ENCODE data around the gene NMT2.
A peak's percentile ranks its signal among the peaks of the same experiment; 100 is the strongest.

NMT2 gene

DNA sequence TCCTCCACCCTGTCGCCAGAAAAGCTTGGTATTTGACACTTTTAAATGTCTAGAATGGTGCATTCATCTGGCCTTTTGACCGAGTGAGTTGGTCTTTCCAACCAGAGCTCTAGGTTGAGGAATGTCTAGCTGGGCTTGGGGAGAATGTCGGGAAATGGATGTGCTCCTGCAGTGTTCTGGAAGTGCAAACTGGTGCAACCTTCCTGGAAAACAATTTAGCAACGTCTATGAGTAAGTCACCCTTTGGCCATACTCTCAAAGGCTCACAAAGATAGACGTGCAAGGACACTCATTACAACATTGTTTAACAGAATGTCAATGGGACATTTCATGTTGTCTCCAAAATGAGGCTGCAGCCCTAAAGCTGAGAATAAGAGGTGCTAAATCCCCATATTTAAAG is 12.2 kb upstream of the NMT2 start:
- Histone ChIP-seq H2BK120ac (ENCODE audit: low read depth, low read length) (no peak overlapping the region), H2BK15ac (replicated peaks; ENCODE audit: low read depth) (no peak overlapping the region), H4K5ac (ENCODE audit: low read length) (no peak overlapping the region), H3K79me1 (ENCODE audit: low read length) (no peaks in the 10 kb centered on the region), H3K4ac (ENCODE audit: low read depth, low read length) (no peak overlapping the region), H3K18ac (ENCODE audit: low read length) (no peak overlapping the region), H3K9ac (ENCODE audit: low read length) (no peak overlapping the region), H3K4me1 (ENCODE audit: control insufficient read depth, low read depth, low read length) (no peaks in the 10 kb centered on the region), H3K4me2 (ENCODE audit: low read length) (no peak overlapping the region), H3K27me3 (ENCODE audit: insufficient read depth, low read length, poor library complexity) (no peaks in the 10 kb centered on the region), H3K4me3 (ENCODE audit: low read length) (no peak overlapping the region), H3K23ac (ENCODE audit: low read length) (no peak overlapping the region), H4K8ac (ENCODE audit: low read depth, low read length) (no peak overlapping the region), H2BK5ac (ENCODE audit: low read length) (no peak overlapping the region), H3K36me3 (ENCODE audit: control insufficient read depth, insufficient read depth, low read length) (no peaks in the 10 kb centered on the region), H3K79me2 (ENCODE audit: control insufficient read depth, insufficient read depth, low read length) (no peaks in the 10 kb centered on the region), H2AK5ac (ENCODE audit: low read length) (no peak overlapping the region), H3K56ac (ENCODE audit: low read length) (no peak overlapping the region), H3K27ac (ENCODE audit: low read depth, low read length) (no peak overlapping the region)
- DNase-seq, result no peak
- no CpG with 5 or more reads among the region's 5 CpGs for WGBS (ENCODE audit: extremely low coverage, insufficient coverage, low lambda C conversion rate)

DNA sequence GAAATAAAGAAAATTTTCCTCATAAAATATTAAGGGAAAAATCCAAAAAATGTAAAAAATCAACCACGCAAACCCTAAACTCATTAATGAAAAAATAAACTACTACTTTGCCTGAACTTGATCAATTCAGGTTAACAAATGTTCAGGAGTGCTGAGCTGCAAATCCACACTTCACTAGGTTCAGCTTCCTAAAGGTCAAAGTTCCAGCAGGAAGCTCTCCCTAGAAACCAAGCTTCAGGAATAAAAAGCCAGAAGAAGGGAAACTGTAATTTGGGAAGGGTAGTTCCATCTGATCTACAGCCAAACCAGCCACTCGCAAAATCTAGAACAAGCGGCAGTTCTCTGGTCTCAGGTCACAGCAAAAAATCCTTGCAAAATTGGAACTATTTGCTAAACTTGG is 7.8 kb upstream of the NMT2 start:
- Histone ChIP-seq H3K4me1 (ENCODE audit: control insufficient read depth, low read depth, low read length) (no peaks in the 10 kb centered on the region), H2BK120ac (ENCODE audit: low read depth, low read length) (no peak overlapping the region), H3K36me3 (ENCODE audit: control insufficient read depth, insufficient read depth, low read length) (no peaks in the 10 kb centered on the region), H4K5ac (ENCODE audit: low read length) (no peak overlapping the region), H3K56ac (ENCODE audit: low read length) (no peak overlapping the region), H3K27me3 (ENCODE audit: insufficient read depth, low read length, poor library complexity) (no peaks in the 10 kb centered on the region), H3K4me3 (ENCODE audit: low read length) (no peak overlapping the region), H2BK5ac (ENCODE audit: low read length) (no peak overlapping the region), H3K4me2 (ENCODE audit: low read length) (no peak overlapping the region), H3K79me1 (ENCODE audit: low read length) (no peaks in the 10 kb centered on the region), H2BK15ac (replicated peaks; ENCODE audit: low read depth) (no peak overlapping the region), H3K4ac (ENCODE audit: low read depth, low read length) (no peak overlapping the region), H3K79me2 (ENCODE audit: control insufficient read depth, insufficient read depth, low read length) (no peaks in the 10 kb centered on the region), H3K18ac (ENCODE audit: low read length) (no peak overlapping the region), H3K27ac (ENCODE audit: low read depth, low read length) (no peak overlapping the region), H3K9ac (ENCODE audit: low read length) (no peak overlapping the region), H3K23ac (ENCODE audit: low read length) (no peak overlapping the region), H2AK5ac (ENCODE audit: low read length) (no peak overlapping the region), H4K8ac (ENCODE audit: low read depth, low read length) (no peak overlapping the region)
- WGBS (ENCODE audit: extremely low coverage, insufficient coverage, low lambda C conversion rate), result 100% methylated on average over 1 of the region's 3 CpGs
- DNase-seq, result no peak

GRCh38 chr10:15175587-15175986 is 7.1 kb upstream of the NMT2 start:
- Histone ChIP-seq H3K36me3 (ENCODE audit: control insufficient read depth, insufficient read depth, low read length) (no peaks in the 10 kb centered on the region), H3K79me2 (ENCODE audit: control insufficient read depth, insufficient read depth, low read length) (no peaks in the 10 kb centered on the region), H3K18ac (ENCODE audit: low read length) (no peak overlapping the region), H3K4me3 (ENCODE audit: low read length) (no peak overlapping the region), H2AK5ac (ENCODE audit: low read length) (no peak overlapping the region), H3K79me1 (ENCODE audit: low read length) (no peaks in the 10 kb centered on the region), H3K4me2 (ENCODE audit: low read length) (no peak overlapping the region), H3K4ac (ENCODE audit: low read depth, low read length) (no peak overlapping the region), H3K56ac (ENCODE audit: low read length) (no peak overlapping the region), H2BK5ac (ENCODE audit: low read length) (no peak overlapping the region), H3K27ac (ENCODE audit: low read depth, low read length) (no peak overlapping the region), H4K8ac (ENCODE audit: low read depth, low read length) (no peak overlapping the region), H4K5ac (ENCODE audit: low read length) (no peak overlapping the region), H3K27me3 (ENCODE audit: insufficient read depth, low read length, poor library complexity) (no peaks in the 10 kb centered on the region), H2BK15ac (replicated peaks; ENCODE audit: low read depth) (no peak overlapping the region), H3K23ac (ENCODE audit: low read length) (no peak overlapping the region), H3K4me1 (ENCODE audit: control insufficient read depth, low read depth, low read length) (no peaks in the 10 kb centered on the region), H2BK120ac (ENCODE audit: low read depth, low read length) (no peak overlapping the region), H3K9ac (ENCODE audit: low read length) (no peak overlapping the region)
- WGBS (ENCODE audit: extremely low coverage, insufficient coverage, low lambda C conversion rate), result no CpG with 5 or more reads among the region's 6 CpGs
- no peak for DNase-seq

GRCh38 chr10:15172306-15172840 is 3.9 kb upstream of the NMT2 start:
- no peak overlapping the region for H3K4ac ChIP-seq (ENCODE audit: low read depth, low read length)
- H2BK120ac ChIP-seq (ENCODE audit: low read depth, low read length), result no peak overlapping the region
- no peaks in the 10 kb centered on the region for H3K79me2 ChIP-seq (ENCODE audit: control insufficient read depth, insufficient read depth, low read length)
- H3K27ac ChIP-seq (ENCODE audit: low read depth, low read length), result no peak overlapping the region
- H2BK5ac ChIP-seq (ENCODE audit: low read length), result no peak overlapping the region
- H3K23ac ChIP-seq (ENCODE audit: low read length), result no peak overlapping the region
- DNase-seq, result no peak
- no peak overlapping the region for H3K18ac ChIP-seq (ENCODE audit: low read length)
- H3K4me3 ChIP-seq (ENCODE audit: low read length), result no peak overlapping the region
- H3K9ac ChIP-seq (ENCODE audit: low read length), result no peak overlapping the region
- H4K5ac ChIP-seq (ENCODE audit: low read length), result no peak overlapping the region
- no peaks in the 10 kb centered on the region for H3K27me3 ChIP-seq (ENCODE audit: insufficient read depth, low read length, poor library complexity)
- H2AK5ac ChIP-seq (ENCODE audit: low read length), result no peak overlapping the region
- no peak overlapping the region for H2BK15ac ChIP-seq (replicated peaks; ENCODE audit: low read depth)
- no peak overlapping the region for H3K56ac ChIP-seq (ENCODE audit: low read length)
- H4K8ac ChIP-seq (ENCODE audit: low read depth, low read length), result no peak overlapping the region
- WGBS (ENCODE audit: extremely low coverage, insufficient coverage, low lambda C conversion rate), result no CpG with 5 or more reads among the region's 7 CpGs
- H3K79me1 ChIP-seq (ENCODE audit: low read length), result no peaks in the 10 kb centered on the region
- H3K4me2 ChIP-seq (ENCODE audit: low read length), result no peak overlapping the region
- no peaks in the 10 kb centered on the region for H3K36me3 ChIP-seq (ENCODE audit: control insufficient read depth, insufficient read depth, low read length)
- H3K4me1 ChIP-seq (ENCODE audit: control insufficient read depth, low read depth, low read length), result no peaks in the 10 kb centered on the region

DNA sequence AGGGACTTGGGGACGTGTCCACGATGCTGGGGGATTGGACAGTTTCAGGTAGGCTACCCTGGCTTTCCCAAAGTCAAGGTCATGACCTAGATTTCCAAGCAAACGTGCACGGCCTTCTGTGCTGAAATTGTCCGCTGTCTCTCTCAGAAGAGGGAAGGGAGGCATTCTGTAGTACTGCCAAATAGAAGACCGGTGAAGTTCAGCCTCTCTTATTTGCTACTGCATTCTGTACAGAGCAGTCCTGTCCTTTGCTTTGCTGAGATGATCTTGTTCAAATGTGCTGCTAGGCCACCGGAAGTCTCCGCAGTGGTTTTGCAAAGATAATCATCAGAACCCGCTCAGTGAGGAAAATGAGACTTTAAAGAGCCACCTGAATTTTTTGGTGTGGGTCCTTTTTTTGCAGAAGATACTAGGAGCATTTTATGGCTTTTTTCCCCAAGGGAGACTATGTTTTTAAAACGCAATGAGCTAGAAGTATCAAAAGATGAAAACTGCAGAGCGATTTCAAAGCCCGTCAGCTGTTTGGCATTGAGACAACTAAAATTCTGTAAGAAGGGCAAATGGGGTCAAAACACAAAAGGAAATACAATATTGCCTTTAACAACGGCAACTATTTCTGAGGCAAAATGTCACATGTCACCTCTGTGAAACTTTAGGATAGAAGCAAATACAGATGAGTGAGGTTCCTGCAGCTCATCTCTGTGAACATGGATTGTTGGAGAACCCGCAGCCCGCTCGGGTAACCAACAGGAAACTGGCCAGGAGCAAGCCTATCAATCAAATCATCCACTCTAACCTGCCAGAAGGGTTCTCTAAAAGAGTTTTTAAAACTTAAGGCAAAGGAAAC is 1.3 kb upstream of the NMT2 start:
- no peaks in the 10 kb centered on the region for H3K79me2 ChIP-seq (ENCODE audit: control insufficient read depth, insufficient read depth, low read length)
- H2BK120ac ChIP-seq (ENCODE audit: low read depth, low read length), result no peak overlapping the region
- H3K79me1 ChIP-seq (ENCODE audit: low read length), result no peaks in the 10 kb centered on the region
- H3K36me3 ChIP-seq (ENCODE audit: control insufficient read depth, insufficient read depth, low read length), result no peaks in the 10 kb centered on the region
- WGBS (ENCODE audit: extremely low coverage, insufficient coverage, low lambda C conversion rate), result no CpG with 5 or more reads among the region's 16 CpGs
- no peak overlapping the region for H4K8ac ChIP-seq (ENCODE audit: low read depth, low read length)
- H3K4ac ChIP-seq (ENCODE audit: low read depth, low read length), result no peak overlapping the region
- H3K4me3 ChIP-seq (ENCODE audit: low read length), result no peak overlapping the region
- no peak overlapping the region for H3K9ac ChIP-seq (ENCODE audit: low read length)
- peaks cover 4% of the 10 kb centered on the region for H3K4me1 ChIP-seq (ENCODE audit: control insufficient read depth, low read depth, low read length)
- no peak overlapping the region for H3K23ac ChIP-seq (ENCODE audit: low read length)
- H2BK15ac ChIP-seq (replicated peaks; ENCODE audit: low read depth), result no peak overlapping the region
- H3K18ac ChIP-seq (ENCODE audit: low read length), result no peak overlapping the region
- no peak overlapping the region for H3K4me2 ChIP-seq (ENCODE audit: low read length)
- no peak for DNase-seq
- no peak overlapping the region for H2BK5ac ChIP-seq (ENCODE audit: low read length)
- H2AK5ac ChIP-seq (ENCODE audit: low read length), result no peak overlapping the region
- no peak overlapping the region for H4K5ac ChIP-seq (ENCODE audit: low read length)
- H3K27me3 ChIP-seq (ENCODE audit: insufficient read depth, low read length, poor library complexity), result no peaks in the 10 kb centered on the region
- H3K27ac ChIP-seq (ENCODE audit: low read depth, low read length), result no peak overlapping the region
- H3K56ac ChIP-seq (ENCODE audit: low read length), result peak overlapping the region; percentile 46
